GM04504 (cell line): Measurements from ENCODE around the gene DLG2.

Source experiments
- DNase-seq: peaks from one replicate; pipeline ENCODE4 v3.0.0-alpha.2; 2012; ENCODE audit warnings: low read depth

The DLG2 gene

DNA sequence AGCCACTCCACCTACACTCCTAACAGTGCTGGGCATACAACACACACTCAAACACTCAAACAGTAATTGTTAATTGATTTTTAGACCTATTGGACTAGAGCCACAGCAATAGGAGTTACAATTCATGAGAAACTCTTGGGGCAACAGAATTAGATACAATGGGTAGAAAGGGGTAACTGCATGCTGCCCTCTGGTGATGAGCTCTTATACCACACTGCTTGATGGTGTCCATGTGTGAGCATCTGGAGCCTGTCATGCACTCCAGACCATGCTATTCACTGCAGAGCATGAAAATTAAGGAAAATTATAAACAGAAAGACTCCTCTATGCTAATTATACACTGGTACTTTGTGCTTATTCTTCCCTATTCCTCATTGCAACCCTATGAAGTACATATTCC lies 1365.4 kb downstream of the DLG2 start:
- DNase-seq = no peak

DNA sequence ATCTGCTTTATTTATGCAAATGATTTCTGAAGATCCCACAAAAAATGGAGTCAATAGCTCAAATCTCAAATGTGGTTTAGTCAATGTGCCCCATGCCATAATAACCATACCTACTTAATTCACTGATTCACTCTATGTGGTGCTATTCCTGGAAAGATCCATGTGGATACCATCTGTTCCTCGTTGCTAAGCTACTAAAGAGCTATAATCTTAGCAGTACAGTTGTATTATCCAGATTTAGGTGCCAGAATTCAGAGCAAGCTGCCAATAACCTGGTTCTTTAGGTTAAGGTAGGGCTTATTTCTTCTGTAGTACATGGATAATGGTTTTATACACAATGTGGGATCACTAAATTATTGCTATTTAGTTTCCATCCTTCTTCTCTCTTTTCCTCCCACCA lies 1366.3 kb downstream of the DLG2 start:
- DNase-seq = no peak

DNA sequence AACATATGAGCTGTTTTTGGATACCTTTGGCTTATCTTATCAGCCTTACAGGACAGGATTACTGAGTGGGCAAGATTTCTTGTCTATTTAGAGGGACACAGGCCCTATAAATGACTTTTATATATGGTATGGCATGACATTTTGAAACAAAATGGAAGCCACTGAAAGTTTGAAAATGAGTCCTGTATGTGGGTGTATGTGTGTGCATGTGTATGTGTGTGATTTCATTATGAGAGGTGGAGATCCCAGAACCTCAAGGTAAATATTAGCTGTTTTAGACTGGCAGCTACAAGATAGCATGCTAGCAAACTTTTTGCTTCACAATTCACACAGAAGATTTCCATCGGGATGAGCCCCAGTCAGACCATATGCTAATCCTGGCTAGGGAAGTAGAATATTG lies 1370.5 kb downstream of the DLG2 start:
- DNase-seq = no peak

DNA sequence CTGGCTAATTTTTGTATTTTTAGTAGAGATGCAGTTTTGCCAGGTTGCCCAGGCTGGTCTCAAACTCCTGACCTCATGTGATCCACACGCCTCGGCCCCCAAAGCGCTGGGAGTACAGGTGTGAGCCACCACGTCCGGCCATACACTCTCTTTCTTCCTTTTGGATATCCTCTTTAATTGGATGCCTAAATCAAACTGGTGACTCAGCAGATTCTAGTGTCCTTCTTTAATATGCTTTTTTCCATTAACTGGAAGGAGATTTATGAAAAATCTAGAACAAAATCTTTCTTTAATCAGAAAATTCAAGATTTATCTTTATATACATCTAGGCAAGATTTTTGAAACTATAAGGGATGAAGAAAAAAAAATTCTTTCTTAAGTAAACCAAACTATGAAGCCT lies 1371.7 kb downstream of the DLG2 start:
- no peak for DNase-seq

DNA sequence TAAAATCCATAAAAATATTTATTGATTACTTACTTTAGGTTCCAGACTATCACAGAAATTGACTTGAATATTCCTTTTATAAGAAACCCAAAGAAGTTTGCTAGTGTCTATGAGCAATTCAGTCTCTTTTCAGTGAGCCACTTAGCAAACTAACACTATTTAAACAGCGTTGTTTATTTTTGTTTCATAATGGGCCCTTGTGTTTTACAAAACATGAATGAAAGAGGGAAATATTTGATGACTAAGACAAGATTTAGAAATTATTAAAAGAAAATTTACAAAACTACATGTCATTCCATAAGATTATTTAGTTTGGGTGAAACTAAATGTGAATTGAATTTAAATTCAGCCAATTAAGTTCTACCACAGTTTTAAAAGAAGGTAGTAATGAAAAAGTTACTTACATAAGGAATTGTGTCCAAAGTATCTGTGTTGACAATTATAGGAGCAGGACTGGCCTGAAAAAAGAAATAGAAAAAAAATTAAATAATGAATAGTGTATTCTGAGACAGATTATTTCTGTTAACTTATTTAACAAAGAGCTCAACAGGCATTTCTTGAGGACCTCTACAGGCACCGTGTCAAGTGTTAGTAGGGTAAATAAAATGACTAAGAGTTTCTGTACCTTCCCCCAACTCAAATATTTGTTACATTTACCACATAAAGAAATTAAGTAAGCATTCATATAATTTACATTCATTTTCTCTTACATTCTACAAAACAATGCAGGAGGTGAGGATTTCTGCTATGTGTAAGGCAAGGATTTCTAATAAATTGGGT lies 1376.1 kb downstream of the DLG2 start:
- DNase-seq = no peak

DNA sequence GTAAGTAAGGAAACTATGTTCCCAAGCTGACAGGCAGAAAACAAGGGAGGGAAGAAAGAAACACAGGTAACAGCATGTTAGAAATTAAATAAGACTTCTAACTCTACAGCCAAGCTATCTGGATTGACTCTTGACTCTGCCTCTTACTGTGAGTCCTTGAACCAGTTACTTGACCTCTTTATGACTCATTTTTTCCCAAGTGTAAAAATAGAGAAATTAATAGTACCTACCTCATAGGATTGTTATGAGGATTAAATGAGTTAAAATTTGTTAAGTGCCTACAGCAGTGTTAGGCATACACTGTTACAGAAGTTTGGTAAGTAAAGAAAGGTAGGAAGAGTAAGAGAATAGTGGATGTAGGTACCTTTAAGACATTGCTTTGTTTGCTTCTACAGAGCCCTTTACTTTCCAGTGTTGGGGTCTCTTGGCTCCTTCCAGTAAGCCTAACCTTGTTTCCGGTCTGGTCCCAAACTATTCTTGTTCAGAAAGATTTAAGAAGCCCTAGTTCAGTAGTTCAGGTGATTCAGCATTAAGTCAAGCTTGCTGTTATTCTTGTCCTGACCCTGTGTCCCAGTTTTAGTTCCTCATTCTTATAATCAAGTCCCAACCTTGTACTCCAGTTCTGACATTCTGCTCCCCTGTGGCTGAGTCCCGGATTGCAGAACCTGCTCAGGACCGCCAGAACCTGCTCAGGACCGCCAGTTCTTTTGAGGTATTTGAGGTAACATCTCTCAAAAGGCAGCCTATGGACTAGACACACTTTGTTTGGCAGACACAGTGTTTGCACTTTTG lies 1377.6 kb downstream of the DLG2 start:
- no peak for DNase-seq

DNA sequence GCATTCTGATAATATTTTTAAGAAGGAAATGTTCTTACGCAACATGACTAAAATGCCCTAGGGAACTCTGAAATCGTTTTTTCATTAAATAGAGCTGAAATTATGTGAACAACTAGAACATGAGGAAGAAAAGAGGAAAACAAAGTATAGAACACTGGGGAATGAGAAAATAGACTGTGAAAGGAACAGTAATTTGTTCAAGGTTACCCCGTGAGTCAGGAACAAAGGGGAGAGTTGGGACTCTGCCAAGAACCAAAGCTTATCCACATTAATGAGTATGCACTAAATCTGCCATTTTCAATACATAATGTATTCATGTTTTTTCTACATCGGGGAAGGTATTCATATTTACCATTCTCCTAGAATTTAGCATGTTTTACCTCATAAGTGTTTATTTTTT lies 1379.2 kb downstream of the DLG2 start:
- no peak for DNase-seq

DNA sequence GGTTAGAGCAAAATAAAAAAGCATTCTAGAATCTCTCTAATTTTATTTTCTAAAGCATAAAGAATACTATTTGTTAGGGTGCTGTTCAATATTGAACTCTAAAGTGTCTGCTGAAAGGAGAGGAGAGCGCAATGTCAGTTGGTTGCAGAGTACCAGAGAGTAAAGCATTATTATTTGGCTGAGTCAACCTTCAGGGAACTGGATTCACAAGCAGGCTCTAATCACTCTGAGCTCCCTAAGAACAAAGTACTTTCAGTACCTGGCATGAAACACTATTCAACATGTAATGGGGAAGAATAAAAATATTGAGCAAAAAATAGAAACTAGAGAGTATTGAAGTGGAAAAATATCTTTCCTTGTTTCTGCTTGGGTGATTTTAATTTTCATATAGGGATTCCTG lies 1380.0 kb downstream of the DLG2 start:
- no peak for DNase-seq

DNA sequence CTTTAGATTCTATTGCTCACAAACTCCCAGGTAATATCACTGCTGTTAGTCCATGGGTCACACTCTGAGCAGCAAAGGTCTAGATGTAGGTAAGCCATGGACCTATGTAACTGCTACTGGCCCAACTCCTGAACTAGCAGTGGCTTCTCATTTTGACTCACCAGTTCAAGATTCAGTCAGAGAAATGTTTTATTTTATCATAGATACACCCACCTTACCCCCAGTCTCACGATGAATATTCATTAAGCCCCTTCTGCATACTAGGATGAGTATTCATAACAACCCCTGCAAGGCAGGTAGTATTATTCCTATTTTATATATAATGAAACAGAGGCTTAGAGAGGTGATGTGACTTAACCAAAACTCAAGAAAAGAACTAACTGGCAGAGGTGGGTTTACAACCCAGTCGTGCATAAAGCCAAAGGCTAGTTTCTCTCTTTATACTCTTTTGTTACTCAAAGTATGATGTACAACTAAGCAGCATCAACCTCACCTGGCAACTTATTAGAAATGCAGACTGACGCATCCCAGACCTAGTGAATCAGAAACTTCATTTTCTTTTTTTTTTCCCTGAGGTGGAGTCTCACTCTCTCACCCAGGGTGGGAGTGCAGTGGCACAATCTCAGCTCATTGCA lies 1383.4 kb downstream of the DLG2 start:
- no peak for DNase-seq

DNA sequence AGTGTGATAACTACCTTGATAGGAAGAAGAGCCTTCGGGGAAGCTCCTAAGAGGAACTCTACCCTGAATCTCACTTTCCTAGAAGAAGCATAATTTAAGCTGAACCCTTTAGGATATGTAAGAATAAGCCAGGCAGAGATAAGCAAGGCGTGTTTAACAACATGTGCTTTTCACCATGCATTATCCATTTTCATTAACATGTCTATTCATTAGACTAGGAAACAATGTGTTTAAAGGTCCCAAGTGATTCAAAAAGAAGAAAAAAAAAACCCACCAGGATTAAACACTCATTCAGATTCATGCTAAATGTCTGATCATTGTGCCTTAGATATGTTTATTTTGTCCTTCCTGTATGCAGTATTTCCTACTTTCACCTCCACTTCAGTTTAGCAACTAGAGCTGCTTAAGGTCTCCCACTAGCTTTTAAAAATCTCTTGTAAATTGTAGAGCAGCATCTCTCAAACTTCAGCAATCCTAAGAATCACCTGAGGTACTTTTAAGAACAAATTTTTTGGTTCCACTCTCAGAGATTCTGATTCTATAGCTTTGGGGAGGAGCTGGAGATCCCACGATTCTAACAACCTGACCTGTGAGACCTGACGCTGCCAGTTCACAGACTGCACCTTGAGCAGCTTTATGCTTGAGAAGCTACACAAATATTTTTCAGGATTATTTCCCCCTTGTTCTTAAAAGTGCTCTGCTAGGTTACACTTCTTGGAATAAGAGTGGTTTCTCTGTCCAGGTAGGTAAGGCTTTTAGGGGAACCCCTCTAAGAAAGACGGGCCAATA lies 1385.6 kb downstream of the DLG2 start:
- DNase-seq = no peak

DNA sequence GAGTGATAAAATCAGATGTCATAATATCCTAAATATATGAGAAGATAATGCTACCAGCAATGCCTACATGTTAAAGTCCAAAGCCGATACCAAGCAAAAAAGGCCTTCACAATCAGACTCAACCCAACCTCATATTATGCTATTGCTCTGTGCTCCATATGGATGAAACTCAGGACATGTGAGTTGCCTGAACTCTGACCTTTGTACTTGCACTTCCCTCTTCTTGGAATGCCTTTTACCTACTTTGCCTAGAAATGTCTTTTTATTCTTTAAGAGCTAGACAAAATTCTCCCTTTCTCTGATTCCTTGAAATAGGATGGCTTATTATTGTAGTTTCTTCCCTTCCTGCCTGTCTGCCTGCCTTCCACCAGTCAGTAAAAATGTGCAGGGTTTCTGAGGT lies 1386.3 kb downstream of the DLG2 start:
- no peak for DNase-seq

DNA sequence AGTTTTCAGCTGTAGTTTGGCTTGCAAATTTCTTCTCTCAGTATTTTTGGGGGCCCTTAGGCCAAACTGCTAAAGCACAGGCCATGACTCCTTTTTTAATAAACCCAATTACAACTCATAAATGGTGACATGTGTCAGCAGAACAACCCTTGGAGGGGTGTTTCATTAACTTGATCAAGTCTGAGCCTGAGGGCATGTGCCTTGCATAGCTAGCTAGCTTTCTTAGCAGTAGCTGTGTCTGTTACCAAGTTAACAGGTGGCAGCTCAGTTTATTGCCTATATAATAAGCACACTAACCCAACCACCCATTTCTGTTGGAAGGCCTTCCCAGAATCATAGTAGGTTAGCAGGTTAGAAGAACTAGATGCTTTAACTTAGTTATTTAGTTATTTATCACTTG lies 1390.7 kb downstream of the DLG2 start:
- no peak for DNase-seq

DNA sequence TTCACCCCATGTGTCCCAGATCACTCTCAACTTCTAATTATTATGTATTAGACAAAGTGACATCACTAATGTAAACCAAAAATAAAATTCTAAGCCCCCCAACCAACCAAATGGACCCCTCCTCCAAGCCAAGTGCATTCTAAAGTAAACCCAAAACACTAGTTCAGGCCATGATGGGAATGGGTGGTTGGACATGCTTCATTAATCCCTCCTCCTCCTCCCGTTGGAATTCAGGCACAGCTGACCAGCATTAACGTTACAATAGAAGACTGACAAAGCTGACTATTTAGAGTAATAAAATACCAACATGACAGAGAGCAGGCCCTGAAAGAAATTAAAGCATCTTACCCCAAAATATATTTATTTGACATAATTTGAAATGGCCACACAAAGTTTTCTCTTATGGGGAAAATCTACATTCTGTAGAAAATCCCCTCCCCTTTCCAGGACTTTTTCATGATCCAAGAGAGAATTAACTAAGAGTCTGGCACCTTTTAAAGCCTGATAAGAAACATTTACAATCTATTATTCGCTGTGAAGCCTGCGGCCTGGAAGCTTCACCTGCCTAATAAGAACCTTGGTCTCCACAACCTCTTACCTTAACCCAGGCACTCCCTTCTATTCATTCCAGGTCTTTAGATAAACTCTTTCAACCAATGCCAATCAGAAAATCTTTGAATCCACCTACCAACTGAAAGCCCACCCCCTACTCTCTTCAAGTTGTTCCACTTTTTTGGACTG lies 1392.5 kb downstream of the DLG2 start:
- no peak for DNase-seq

DNA sequence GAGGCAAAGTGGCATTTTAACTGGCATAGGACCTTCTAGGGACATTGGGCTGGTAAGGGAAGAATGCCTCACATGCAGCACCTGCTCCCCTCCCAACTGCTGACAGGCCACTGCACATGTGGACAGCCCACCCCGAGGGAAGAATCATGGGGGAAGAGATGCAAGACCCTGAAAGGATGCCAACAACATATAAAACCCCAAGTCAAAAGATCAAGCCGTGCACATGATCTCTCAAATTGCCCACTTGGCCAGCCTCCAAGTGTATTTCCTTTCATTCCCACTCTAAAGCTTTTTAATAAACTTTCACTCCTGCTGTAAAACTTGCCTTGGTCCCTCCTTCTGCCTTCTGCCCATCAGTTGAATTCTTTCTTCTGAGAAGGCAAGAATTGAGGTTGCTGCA lies 1393.1 kb downstream of the DLG2 start:
- DNase-seq = no peak

DNA sequence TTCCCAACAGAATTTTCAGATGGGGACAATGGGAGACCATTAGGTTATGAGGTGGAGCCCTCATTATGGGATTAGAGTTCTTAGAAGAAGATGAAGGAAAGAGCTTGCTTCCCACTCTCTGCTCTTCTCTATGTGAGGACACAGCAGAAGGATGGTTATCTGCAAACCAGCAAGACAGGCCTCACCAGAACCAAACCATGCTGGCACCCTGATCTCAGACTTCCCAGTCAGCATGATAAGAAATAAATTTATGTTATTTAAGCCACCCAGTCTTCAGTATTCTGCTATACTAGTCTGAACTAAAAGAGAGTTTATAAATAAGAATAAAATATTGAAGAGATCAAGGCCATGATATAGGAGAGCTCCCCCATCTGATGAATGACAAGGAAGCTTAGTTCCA lies 1394.6 kb downstream of the DLG2 start:
- DNase-seq = no peak

DNA sequence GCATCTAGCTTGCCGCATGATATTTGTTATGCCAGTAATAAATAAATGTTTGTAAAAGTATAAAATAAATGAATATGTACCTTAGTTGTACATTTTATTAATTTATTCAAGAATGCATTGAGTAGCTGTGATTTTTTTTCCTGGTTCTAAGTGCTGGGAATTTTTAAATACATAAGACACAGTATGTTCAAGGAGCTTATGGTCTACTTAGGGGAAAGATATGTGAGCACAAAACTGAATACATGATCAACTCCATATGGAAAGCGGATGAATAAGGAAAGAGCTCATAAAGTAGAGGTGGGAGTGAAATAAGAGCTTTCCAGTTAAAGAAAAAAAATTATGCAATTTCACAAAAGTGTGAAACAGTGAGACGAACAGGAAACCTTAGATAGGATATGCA lies 1396.7 kb downstream of the DLG2 start:
- no peak for DNase-seq

DNA sequence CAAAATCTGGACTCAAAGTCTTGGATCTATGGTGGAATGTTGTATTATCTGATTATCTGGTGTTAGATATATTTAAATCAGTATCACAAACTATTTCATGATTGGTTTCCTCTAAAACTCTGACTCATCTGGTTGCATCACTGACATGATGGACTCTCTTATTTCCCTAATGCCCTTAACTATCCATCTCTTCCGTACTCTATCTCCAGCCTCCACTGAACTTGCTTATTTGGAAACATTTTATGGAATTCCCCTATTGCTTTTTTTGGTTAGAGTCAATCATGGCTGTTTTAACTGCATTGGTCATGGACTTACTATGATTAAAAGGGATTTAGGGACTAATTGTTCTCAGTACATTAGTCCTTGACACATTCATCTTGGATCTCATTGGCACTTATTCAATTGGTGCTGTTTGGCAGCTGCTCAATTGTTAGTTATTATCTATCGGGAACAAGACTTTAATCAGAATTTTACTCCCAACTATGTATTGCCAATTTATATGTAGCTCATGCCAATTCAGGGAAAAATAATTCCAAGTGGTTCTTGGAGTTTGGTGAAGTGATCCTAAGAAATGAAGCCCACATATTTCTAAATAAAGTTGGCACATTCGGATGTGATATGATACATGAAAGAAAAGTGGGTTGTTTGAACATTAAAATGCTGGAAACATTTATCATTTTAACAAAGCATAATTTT lies 1399.0 kb downstream of the DLG2 start:
- DNase-seq = no peak

DNA sequence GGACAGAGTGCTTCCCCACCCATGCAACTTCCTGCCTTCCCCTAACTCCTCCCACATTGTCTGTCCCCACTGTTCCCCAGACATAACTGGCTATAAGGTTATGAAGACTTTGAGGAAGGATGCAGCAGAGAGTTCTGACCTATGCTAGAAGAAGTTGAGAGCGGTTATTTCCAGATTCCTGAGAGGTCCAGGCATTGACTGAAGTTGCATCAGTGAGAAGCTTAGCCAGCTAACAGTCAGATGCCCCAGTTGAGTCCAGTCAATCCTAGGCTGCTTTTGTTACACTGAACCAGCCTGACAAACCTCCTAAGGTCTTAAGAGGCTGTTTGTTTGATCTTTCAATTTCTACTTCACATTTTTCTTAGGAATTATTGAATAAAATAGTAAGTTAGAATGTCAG lies 1403.1 kb downstream of the DLG2 start:
- no peak for DNase-seq

DNA sequence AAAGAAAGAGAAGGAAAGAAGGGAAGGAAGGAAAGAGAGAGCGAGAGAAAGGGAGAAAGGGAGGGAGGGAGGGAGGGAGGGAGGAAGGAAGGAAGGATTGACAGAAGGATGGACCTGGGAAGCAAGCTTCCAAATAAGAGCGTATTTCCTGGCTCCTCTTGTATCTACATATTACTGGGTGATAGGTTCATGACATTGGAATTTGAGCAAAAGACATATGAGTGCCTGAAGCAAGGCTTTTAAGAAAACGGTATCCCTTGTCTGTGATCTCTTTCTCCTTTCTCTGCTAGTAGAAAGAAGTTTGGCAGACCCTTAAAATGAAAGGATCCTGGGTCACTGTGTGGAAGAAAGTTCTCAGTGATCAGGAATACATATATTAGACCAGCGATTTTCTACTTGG lies 1408.8 kb downstream of the DLG2 start:
- no peak for DNase-seq

DNA sequence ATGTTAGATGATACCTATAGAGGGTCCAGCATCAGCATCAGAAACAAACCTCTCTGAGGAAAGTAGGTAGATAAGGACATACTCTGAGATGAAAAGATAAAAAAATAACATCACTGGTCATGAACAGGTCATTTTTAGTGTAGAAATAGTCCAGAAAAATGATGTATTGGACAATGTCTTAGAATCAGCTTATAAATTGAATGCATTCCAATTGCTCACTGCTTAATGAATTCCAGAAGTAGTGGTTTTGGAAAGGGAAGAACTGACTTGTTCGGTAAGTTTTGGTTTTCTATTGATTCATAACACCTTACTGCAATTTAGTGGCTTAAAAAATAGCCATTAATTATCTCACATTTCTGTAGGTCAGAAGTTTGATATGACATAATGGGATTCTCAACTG lies 1411.5 kb downstream of the DLG2 start:
- DNase-seq = no peak

DNA sequence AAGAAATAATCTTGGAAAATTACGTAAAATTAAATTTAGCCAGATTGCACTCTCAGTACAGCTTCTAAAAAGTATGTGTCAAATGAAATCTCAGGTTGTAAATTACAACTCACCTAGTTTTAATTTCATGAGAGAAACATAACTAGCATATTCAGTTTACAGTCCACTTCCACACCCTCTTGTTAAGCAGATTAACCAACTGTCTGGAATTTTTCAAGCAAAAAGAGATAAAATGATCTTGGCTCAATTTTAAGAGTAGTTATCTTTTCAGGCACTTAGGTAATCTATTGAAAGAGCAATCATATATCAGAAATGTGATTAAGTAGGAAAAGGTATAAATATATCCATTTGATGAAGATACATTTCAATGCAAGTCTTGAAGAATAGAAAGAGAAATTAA lies 1412.6 kb downstream of the DLG2 start:
- no peak for DNase-seq
